ENCODE measurements around the gene RNH1.

The RNH1 gene

DNA sequence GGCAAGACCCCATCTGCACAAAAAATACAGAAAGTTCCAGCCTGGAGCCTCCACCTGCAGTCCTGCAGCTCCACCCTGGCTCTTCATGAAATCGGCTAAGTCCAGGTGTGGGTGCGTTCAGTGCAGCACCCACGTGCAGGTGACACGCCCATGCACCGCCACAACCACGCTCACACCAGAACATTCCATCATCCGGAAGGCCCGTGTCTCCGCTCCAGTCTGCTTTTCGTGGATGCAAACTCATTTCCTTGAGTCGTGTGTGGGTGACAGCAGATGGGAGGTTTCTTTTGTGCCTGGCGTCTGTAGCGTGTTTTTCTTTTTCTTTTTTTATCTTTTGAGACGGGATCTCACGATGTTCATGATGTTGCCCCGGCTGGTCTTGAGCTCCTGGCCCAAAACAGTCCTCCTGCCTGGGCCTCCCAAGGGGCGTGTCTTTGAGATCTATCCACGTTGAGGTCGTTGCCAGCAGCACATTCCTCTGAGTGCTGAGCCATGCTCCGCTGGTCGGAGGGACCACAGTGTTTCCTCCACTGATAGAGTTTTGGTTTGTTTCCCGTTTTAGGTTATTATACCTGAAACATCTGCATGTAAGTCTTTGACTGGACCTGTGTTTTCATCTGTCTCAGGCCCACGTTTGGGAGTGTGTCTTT is 49.8 kb downstream of the RNH1 start:
- no peak for DNase-seq (ENCODE audit: low read depth)

DNA sequence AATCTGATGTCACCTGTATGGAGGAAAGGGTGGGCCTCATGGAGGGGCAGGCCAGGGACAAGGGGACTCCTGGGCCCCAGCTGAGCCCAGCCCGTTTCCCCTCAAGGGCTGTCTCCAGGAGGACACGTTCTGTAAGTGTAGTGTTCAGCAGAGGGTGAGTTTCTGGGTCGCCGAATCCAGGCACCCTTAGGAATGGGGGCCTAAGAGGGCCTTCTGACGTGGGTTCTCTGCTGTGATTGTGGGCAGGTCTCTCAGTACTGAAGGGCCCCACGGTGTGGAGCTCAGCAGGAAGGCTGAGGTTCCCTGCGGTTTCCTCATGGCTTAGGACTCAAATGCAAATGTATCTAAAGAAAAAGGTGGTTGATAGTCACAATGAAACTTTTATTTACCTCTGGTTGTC is 50.5 kb downstream of the RNH1 start:
- DNase-seq (ENCODE audit: low read depth): no peak

DNA sequence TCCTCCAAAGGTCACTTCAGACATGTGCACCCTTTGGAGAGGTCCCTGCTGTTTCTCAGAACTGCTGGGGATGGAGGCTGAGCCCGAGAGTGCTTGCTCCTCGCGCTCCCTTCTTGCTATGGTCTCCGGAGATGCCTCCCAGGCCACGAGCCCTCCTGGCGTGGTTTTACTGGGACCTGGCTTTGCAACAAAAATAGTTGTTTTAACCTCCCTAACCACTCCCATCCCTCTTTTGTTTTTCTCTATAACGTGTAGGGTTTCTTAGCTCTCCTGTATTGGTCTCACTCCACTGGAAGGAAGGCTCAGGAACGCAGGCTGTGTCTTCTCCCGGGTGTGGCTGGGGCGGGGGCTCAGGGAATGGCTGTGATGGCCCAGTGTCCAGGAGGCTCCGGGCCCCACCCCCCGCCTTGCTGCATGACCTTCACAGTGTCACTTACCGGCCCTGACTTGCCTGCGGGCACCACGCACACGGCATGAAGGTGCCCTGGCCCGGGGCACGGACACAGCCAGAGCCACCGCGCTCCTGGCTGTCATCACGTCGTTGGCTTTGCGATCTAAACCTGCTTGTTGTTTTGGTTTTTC is 51.4 kb downstream of the RNH1 start:
- DNase-seq (ENCODE audit: low read depth): no peak

DNA sequence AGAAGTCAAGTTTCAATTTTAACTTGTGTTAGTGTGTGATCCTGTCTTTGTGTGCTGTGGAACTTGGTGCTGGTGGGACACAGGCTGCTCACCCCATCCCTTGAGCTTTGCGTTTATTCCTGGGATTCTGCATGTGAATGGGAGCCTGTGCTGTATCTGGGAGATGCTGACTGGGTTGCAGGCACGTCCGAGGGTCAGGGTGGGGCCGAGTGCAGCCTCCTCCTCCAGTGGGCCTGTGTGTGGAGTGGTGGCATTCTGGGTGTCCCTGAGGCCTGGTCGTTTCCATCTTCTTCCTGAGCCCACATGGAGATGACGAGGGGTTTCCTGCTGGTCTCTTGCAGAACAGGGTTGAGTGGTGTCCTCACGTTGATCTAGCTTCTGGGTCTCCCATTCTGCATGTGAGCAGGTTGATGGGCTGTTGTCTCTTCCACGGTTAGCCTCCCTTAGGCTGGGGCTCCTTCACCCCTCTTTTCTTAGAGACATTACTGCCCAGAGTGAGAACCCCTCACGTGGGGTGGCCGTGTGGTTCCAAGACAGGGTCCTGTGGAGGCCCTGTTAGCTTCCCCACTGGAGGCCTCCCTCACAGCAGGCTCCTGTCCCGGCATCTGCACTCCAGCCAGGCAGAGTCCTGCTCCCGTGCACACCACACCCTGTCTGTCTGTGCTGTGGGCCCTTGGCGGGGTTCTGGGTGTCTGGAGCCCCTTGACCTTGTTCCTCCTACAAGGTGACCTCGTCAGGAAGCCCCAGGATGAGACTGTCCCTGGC is 52.1 kb downstream of the RNH1 start:
- no peak for DNase-seq (ENCODE audit: low read depth)

DNA sequence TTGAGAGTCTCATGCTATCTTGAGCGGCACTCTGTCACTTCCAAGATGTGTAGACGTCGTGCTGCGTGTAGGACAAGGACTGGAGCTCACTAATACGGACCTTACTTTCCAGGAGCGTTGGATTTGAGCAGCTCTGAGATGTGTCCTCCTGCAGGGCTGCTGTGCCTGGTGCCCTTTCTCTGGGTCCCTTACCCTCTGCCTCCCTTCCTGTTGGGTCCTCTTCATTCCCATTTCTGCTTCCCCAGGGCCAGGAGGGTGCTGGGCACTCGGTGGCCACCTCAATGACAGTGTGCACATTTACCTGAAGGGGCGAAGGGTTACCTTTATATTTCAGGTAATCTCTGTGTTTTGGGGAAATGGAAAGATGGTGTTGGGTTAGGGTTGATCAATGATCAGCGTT is 53.0 kb downstream of the RNH1 start:
- no peak for DNase-seq (ENCODE audit: low read depth)

DNA sequence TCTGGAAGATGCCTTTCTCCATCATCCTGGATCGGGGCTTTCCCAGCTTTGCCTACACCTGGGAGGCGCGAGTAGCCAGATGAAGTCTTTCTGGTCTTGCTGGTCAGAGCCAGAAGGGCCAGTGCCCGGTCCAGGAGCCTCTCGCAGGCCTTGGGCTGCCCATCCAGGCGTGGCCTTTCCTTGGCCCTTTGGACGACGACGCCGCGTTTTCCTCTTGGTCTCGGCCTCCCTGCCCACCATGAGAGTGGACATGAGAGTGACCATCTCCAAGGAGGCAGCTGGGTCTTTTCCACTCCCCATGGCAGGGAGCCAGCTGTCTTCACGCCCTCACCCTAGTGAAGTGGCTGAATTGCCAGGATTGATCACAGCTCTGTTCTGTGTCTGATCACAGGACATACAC is 53.5 kb downstream of the RNH1 start:
- no peak for DNase-seq (ENCODE audit: low read depth)

DNA sequence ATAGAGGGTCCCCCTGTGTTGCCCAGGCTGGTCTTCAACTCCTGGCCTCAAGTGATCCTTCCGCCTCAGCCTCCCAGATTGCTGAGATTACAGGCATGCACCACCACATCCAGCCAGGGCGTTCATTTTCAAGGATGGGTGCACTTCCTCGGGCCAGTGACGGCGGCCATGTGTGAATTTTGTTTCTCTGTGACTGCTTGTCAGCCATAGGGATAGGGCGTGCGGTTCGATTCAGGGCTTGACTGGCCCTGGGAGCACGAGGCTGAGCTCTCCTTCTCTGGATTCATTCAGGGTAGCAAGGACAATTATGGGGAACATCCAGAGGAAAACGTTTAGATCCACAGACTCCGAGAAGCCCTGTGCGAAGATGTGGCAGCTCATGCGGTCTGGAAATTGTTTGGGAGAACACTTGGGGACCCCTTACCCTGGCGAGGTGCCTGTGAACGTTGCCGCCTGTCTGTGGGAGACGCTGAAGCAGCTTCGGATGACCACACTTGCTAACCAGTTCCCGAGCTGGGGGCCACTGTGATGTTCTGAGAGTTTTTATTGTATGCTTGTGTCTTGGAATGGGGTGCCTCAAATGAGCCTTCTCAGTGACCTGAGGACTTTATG is 54.0 kb downstream of the RNH1 start:
- DNase-seq (ENCODE audit: low read depth): no peak

DNA sequence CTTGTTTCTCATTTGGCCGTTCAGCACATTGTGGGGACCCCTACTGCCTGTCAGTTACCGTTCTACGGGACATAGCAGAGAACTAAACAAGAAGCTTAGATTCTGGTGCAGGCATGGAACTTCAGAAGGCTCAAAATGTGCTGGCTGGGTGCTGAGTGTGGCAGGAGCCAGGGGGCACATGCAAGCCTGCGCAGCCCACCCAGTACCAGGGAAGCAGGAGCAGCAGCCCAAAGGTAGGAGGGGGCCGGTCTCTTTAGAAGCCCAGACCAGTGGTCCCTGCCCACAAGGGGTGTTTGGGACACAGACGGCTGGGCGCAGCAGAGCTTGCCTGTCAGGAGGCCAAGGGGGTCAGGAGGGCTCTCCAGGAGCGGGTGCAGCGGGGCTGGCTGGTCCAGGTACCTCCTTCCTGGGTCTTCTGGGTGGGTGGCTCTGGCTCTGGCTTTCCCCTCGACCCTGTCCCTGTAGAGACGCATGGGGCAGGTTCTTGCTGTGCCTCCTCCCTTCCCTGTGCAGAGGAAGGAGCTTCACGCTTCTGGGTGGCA is 54.8 kb downstream of the RNH1 start:
- DNase-seq (ENCODE audit: low read depth): no peak

DNA sequence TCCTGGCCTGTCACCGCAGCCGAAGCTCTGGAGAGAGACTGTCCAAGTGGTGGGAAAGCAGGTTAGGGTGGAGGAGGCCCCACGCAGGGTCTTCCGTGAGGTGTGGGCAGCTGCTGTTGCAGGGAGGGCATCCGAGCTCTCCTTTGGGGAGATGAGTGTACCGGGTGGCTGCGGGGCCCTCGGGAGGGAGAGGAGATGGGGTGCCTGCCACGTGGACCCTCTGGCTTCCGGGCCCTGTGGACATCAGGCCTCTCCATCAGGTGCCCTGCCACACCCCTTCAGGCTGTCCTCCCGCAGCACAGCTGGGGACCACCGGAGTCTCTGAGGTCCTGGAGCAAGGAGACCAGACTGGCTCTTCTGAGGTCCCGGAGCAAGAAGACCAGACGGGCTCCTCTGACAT is 55.3 kb downstream of the RNH1 start:
- no peak for DNase-seq (ENCODE audit: low read depth)

DNA sequence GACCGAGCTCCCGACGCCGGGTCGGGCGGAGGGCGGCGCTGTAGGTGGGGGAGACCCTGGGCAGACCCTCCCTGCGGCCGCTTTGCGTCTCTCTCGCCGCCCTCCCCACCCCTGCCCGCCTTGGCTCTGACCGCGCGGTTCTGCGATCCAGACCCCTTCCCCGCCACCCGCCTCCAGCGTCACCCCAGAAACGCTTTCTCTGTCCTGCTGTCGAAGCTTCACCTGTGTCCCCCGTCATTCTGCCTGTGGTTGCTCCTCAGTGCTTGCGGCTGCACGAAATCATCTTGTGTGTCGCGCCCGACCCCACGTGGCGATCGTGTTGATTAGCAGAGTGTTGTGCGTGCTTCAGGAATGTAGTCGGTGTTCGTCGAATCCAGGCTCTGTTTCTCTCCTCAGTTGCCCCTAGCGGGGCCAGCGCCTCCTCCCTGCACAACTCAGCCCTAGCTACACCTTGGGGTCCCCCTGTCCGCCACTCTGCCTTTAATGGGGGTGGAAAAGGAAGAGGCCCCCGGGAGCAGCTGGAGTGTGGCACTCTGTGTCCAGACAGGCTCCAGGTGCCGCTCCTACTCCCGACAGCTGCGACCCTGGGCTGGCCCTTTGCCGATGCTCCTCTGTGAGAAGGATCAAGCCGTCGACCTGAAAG is 56.1 kb downstream of the RNH1 start:
- DNase-seq (ENCODE audit: low read depth): peak; percentile 79

DNA sequence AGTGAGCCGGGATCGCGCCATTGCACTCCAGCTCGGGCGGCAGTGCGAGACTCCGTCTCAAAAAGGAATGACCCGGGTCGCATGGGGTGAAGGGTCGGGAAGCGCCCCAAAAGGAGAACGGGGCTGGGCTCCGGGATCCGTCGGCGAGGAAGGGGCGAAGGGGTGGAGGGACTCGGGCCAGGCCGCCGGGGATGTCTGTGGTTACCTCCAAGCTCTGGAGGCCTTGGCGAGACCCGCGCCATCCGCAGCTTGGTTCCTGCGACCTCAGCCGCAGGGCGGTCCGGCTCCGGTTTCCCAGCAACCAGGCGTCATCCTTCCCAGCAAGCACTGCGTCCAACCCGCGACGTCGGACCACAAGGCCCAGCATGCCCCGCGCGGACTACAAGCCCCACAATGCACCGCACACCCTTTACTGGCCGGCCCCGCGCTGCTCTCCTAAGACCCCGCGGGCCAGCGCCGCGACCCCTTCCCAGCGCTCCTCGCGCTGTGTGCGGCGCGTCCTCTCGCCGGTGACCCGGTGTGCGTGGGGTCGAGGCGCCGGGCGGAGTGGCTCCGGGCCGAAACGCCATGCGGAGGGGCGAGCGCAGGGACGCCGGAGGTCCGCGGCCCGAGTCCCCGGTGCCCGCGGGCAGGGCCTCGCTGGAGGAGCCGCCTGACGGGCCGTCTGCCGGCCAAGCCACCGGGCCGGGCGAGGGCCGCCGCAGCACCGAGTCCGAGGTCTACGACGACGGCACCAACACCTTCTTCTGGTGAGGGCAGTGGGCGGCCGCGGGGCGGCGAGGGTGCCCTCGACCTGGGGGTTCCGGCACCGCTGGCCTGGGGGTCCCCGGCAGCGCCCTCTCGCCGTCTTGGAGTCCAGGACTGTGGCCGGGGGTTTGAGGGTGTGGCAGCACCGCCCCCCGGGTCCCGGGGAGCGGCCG is 56.9 kb downstream of the RNH1 start, which contains the start of gene PTDSS2:
TSS of gene PTDSS2 (plus strand) at position 391 of the 920 bp plus-strand sequence. CDS start at position 568, 177 bp downstream.
- peak; percentile 97 for DNase-seq (ENCODE audit: low read depth)

DNA sequence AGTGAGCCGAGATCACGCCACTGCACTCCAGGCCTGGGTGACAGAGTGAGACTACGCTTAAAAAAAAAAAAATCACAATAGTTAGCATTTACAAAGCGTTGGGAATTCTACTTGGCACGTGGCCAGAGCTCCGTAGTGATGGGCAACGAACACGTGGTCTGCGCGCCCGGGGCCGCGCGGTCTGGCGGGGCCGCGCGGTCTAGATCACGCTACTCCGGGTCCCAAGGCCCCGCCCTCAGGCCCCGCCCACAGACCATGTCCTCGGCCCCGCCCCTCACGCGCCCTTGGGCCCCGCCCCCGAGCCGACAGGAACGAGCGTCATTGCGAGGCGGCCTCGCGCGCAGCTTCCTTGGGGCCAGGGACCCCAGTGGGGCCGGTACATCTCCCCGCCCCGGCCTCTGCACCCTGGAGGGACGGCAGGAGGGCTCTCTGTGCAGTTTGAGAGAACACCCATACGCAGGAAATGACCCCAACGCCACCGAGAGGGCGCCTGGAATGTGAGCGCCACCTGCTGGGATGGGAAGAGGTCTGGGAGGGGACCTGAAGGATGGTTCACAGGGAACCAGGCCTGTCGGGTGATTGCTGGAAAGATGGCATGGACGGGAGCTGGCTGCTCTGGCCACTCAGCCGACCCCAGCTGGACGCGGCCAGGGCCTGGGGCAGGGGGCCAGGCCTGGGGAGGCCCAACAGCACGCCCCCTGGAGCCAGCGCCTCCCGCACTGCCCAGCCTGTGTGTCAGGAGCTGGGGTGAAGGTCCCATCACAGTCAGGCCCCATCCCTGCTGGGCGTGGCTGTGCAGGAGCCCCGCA is 58.9 kb downstream of the RNH1 start:
- peak; percentile 92 for DNase-seq (ENCODE audit: low read depth)

DNA sequence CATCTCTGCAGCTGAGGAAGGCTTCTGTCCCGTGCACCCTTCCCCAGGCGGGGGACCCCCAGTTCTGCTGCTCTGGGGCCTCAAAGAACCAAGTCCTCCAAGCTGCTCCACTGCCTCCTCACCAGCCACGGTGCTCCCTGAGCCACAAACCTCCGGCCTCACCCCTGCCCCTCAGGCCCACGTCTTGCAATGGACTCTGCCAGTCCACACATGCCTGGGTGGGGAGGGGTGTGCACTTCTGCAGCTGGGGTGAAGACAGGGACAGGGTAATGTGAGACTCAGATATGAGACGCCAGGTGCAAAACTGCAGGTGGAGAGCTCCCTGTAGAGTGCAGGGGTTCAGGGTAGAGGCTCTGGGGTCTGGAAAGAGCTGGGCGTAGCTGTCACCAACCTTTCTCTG is 60.2 kb downstream of the RNH1 start:
- no peak for DNase-seq (ENCODE audit: low read depth)

DNA sequence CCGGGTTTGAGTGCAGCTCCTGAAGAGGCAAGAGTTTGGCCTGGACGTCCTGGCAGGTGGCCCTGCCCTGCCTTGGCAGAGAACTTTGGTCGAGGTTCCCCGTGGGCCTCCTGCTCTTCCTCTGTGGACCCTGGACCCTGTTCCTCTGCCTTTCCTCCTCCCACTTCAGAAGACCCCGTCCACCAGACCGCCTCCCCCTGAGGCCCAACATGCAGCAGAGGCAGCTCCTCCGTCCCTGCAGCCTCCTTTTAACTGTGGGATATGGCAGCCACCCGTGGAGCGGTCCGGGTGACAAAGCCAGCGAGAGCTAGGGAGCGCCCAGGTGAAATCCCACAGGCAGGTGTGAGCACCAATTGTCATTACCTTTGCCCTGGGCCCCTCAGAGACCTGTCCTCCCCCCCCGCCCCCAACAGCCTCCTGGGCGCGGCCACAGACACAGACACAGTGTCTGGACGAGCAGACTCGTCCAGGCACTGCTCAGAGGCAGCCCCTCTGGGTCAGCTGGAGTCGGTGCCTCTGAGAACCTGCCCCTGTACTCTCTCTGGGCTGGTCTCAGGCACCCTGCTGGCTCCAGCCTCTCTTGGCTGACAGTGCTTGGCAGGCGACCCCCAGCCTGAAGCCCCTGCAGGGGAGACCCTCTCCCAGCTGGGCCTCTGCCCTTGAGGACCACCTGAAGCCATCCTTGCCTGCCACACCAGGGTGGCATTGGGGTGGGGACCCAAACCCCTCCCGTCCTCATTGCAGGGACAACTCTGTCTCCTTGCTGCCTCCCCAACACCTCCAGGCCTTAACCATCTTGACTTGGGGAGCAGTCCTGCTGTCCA is 61.1 kb downstream of the RNH1 start:
- no peak for DNase-seq (ENCODE audit: low read depth)
